HUES6 (cell line): ENCODE measurements around the gene ST6GALNAC6.
A peak's percentile ranks its signal among the peaks of the same experiment; 100 is the strongest.
"Not testable (repeated sequence)": the region's sequence is repeated elsewhere in the genome, so short reads cannot be mapped to it uniquely, and the experiment has no call there.

Experiments
- H3K27ac ChIP-seq: 2 replicates; pipeline ENCODE4 v1.7.0; 2013; ENCODE audit warnings: low read depth, mild to moderate bottlenecking, low read length, inconsistent platforms
- H3K27me3 ChIP-seq: 2 replicates; pipeline ENCODE4 v1.6.1; 2013; ENCODE audit warnings: low read length; ENCODE audit not compliant: control insufficient read depth, insufficient read depth
- H3K36me3 ChIP-seq: 2 replicates; pipeline ENCODE4 v1.6.1; 2013; ENCODE audit warnings: low read length; ENCODE audit not compliant: control insufficient read depth, insufficient read depth
- H3K4me1 ChIP-seq: 2 replicates; pipeline ENCODE4 v1.6.1; 2013; ENCODE audit warnings: low read length; ENCODE audit not compliant: control insufficient read depth, insufficient read depth
- H3K4me3 ChIP-seq: 2 replicates; pipeline ENCODE4 v1.5.1; 2013; ENCODE audit warnings: low read depth, low read length
- H3K9ac ChIP-seq: one replicate; pipeline ENCODE4 v1.6.1; 2013; ENCODE audit warnings: mild to moderate bottlenecking, low read length
- H3K9me3 ChIP-seq: 2 replicates; pipeline ENCODE4 v1.6.1; 2013; ENCODE audit warnings: low read depth, low read length; ENCODE audit not compliant: control insufficient read depth, insufficient read depth

The ST6GALNAC6 gene

GRCh38 chr9:127884976-127885490 lies 14.4 kb downstream of the ST6GALNAC6 start:
- no peak overlapping the region for H3K4me3 ChIP-seq
- no peaks in the 10 kb centered on the region for H3K9me3 ChIP-seq
- no peaks in the 10 kb centered on the region for H3K27me3 ChIP-seq
- H3K27ac ChIP-seq = no peak overlapping the region
- no peak overlapping the region for H3K9ac ChIP-seq
- H3K4me1 ChIP-seq = peaks cover 13% of the 10 kb centered on the region; the same call in 1 of the 2 replicates
- H3K36me3 ChIP-seq = peaks cover 27% of the 10 kb centered on the region

- H3K4me1 ChIP-seq = peaks cover 13% of the 10 kb centered on the region; the same call in 1 of the 2 replicates
- no peak overlapping the region for H3K9ac ChIP-seq
- H3K27me3 ChIP-seq = no peaks in the 10 kb centered on the region
- no peaks in the 10 kb centered on the region for H3K9me3 ChIP-seq
- peaks cover 25% of the 10 kb centered on the region for H3K36me3 ChIP-seq
- H3K4me3 ChIP-seq = no peak overlapping the region
- no peak overlapping the region for H3K27ac ChIP-seq
Measured at GRCh38 chr9:127884427-127884911, 14.9 kb downstream of the ST6GALNAC6 start.

- no peak overlapping the region for H3K9ac ChIP-seq
- no peak overlapping the region for H3K27ac ChIP-seq
- peaks cover 24% of the 10 kb centered on the region for H3K36me3 ChIP-seq
- peaks cover 13% of the 10 kb centered on the region; the same call in 1 of the 2 replicates for H3K4me1 ChIP-seq
- no peaks in the 10 kb centered on the region for H3K27me3 ChIP-seq
- H3K4me3 ChIP-seq = no peak overlapping the region
- H3K9me3 ChIP-seq = no peaks in the 10 kb centered on the region
Measured at GRCh38 chr9:127883959-127884358, 15.4 kb downstream of the ST6GALNAC6 start.

- not testable (repeated sequence) for H3K4me3 ChIP-seq, H3K27me3 ChIP-seq, H3K9me3 ChIP-seq, H3K36me3 ChIP-seq, H3K9ac ChIP-seq, H3K27ac ChIP-seq
- peaks cover 25% of the 10 kb centered on the region for H3K4me1 ChIP-seq
Measured at GRCh38 chr9:127881715-127882114, 17.7 kb downstream of the ST6GALNAC6 start.

- H3K9ac ChIP-seq = no peak overlapping the region
- no peaks in the 10 kb centered on the region for H3K36me3 ChIP-seq
- H3K27ac ChIP-seq = no peak overlapping the region
- no peak overlapping the region for H3K4me3 ChIP-seq
- no peaks in the 10 kb centered on the region for H3K27me3 ChIP-seq
- peaks cover 24% of the 10 kb centered on the region for H3K4me1 ChIP-seq
- no peaks in the 10 kb centered on the region for H3K9me3 ChIP-seq
Measured at GRCh38 chr9:127880143-127880542, 19.3 kb downstream of the ST6GALNAC6 start.

- Histone ChIP-seq H3K4me3 (no peak overlapping the region), H3K9me3 (no peaks in the 10 kb centered on the region), H3K9ac (no peak overlapping the region), H3K27me3 (no peaks in the 10 kb centered on the region), H3K27ac (no peak overlapping the region), H3K36me3 (no peaks in the 10 kb centered on the region), H3K4me1 (peaks cover 19% of the 10 kb centered on the region)
Measured at GRCh38 chr9:127878652-127879390, 20.6 kb downstream of the ST6GALNAC6 start.

GRCh38 chr9:127878001-127878651 lies 21.3 kb downstream of the ST6GALNAC6 start:
- H3K4me3 ChIP-seq = peak overlapping the region; percentile 73
- peak overlapping the region; percentile 29 for H3K9ac ChIP-seq
- no peaks in the 10 kb centered on the region for H3K9me3 ChIP-seq
- peaks cover 19% of the 10 kb centered on the region for H3K4me1 ChIP-seq
- no peaks in the 10 kb centered on the region for H3K27me3 ChIP-seq
- no peaks in the 10 kb centered on the region for H3K36me3 ChIP-seq
- no peak overlapping the region for H3K27ac ChIP-seq

- Histone ChIP-seq H3K27ac (no peak within 1 kb of the TSS), H3K9me3 (no peaks in the 10 kb centered on the region), H3K27me3 (no peaks in the 10 kb centered on the region), H3K36me3 (no peaks in the 10 kb centered on the region), H3K9ac (peak within 1 kb of the TSS; percentile 29), H3K4me1 (peaks cover 15% of the 10 kb centered on the region), H3K4me3 (peak within 1 kb of the TSS; percentile 73)
Measured at GRCh38 chr9:127877566-127877998, 21.8 kb downstream of the ST6GALNAC6 start, which contains the start of gene AK1. TSS of gene AK1 (minus strand) at chr9:127877675. CDS start at chr9:127874617, 3,058 bp downstream.

DNA sequence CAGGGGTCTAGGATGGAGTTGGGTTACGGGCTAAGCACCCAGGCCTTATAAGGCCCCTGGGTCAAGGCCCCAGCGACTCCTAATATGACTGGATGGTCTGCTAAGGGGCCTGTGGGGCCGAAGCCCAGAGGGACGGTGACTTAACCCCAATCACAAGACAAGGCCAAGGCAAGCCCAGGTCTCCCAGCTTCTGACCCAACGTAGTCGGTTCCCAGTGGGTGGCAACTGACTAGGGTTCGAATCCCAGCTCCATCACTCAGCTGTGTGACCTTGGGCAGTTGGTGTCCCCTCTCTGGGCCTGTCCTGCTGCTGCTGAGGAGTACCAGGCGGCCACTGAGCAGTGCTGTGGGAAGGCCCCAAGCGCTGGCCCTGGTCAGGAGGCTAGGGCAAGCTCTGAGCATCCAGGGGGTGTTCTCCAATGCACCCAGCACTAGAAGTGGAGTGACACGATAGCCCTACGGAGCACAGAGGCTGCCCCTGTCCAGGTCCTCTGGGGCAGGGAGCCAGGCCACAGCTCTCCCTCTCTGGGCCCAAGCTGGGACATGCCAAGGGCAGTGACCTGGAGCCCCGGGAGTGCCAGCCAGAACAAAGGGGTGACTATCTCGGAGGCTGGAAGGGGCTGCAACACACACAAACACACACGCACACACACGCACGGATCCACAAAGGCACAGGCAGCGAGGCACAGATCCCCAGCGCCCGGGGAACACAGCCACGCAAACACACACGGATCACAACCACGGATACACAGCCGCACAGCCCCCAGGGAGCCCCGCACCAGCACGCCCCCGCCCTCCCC lies 22.4 kb downstream of the ST6GALNAC6 start:
- Histone ChIP-seq H3K36me3 (no peaks in the 10 kb centered on the region), H3K4me1 (peaks cover 12% of the 10 kb centered on the region), H3K27ac (no peak overlapping the region), H3K9ac (peak overlapping the region; percentile 28), H3K9me3 (no peaks in the 10 kb centered on the region), H3K27me3 (no peaks in the 10 kb centered on the region), H3K4me3 (peak overlapping the region; percentile 73)

DNA sequence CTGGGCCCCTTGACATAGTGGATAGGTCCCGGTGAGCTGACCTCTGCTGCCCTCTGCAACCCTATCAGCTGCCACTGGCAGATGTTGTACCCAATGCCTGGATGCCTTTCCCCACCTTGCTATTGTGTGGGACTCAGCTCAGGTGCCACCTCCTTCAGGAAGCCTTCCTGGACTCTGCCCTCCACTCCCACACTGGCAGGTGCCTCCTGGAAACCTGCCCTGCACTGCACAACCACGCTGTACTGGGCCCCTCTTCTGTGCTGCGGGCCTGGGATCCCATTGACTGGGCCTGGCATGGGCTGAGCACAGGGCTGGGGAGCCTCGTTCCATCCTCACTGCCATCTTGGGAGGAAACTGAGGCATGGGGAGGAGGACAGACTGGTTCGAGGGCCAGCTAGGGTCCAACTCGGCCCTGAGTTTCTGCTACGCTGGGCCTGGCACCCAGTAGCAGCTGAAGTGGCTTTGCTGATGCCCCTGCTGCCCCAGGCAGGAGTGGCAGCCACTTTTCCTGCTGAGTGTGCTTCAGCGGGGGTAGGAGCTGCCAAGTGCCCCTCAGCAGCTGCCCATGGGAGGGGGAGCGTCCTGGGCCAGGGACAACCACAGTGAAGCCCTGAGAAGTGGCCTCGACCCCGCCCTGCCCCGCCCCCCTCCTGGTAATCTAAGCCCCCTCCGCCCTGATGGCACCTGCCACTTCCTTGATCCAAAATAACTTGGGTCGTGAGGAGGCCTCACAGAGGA lies 23.2 kb downstream of the ST6GALNAC6 start:
- no peak overlapping the region for H3K9ac ChIP-seq

More for the DNA sequence above, 23.2 kb downstream of the ST6GALNAC6 start:
- Histone ChIP-seq H3K4me3 (no peak overlapping the region), H3K4me1 (peaks cover 12% of the 10 kb centered on the region), H3K9me3 (no peaks in the 10 kb centered on the region), H3K36me3 (0 out of 2 replicates have a peak, but pooled peaks cover 2% of the 10 kb centered on the region), H3K27me3 (no peaks in the 10 kb centered on the region), H3K27ac (no peak overlapping the region)
